GM12891 (cell line): ENCODE data around the gene ZDHHC17.

Source experiments
- PAX5 ChIP-seq: IDR thresholded peaks from 2 replicates; pipeline ENCODE4 v1.6.1; 2011; ENCODE audit warnings: low read length, moderate library complexity, mild to moderate bottlenecking; ENCODE audit not compliant: insufficient read depth, severe bottlenecking
- POLR2A ChIP-seq: IDR thresholded peaks from 2 replicates; pipeline ENCODE4 v1.6.1; 2011; ENCODE audit warnings: low read depth, low read length, control low read depth
- POLR2AphosphoS5 ChIP-seq: IDR thresholded peaks from 2 replicates; pipeline ENCODE4 v1.6.1; 2011; ENCODE audit warnings: low read depth, low read length, control low read depth
- POU2F2 ChIP-seq: IDR thresholded peaks from 2 replicates; pipeline ENCODE4 v1.6.1; 2011; ENCODE audit warnings: low read depth, mild to moderate bottlenecking, control low read depth, low read length, moderate library complexity
- SPI1 ChIP-seq: IDR thresholded peaks from 2 replicates; pipeline ENCODE4 v1.6.1; 2011; ENCODE audit warnings: low read depth, low read length, control low read depth
- TAF1 ChIP-seq: IDR thresholded peaks from 2 replicates; pipeline ENCODE4 v1.6.1; 2011; ENCODE audit warnings: low read depth, low read length, control low read depth

DNA sequence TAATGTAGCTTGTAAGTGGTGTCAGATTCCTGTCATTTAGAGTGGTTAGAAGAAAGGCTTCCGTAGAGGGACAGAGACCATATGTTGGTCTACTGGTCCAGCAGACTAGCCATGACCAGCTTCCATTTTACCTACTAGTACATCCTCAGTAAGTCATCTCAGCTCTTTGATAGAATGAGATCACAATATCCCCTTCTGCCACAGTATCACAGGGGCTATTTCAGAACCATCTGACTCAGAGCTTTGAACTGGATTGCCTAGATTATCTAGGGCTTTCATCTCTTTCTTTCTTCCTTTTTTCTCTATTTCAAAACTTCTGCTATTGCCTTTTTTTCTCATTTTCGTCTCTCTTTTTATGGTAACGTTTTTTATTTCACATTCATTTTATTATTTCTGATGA is 4.7 kb downstream of the ZDHHC17 start:
- TF ChIP-seq TAF1 (no peak), POLR2A (no peak), POLR2AphosphoS5 (no peak), POU2F2 (no peak), SPI1 (no peak), PAX5 (no peak)
